HG03342 (cell line): ENCODE measurements around the gene DNAH10.

ENCODE experiments used
- ATAC-seq: cut with Tn5 transposase; IDR thresholded peaks from one replicate; pipeline ENCODE4 v1.9.1; 2021; ENCODE audit warnings: mild to moderate bottlenecking, moderate library complexity; ENCODE audit not compliant: unreplicated experiment

DNAH10 gene

GRCh38 chr12:123960856-123961255 is 198.8 kb downstream of the DNAH10 start:
- ATAC-seq: no peak

GRCh38 chr12:123961585-123962345 is 199.7 kb downstream of the DNAH10 start:
- no peak for ATAC-seq

GRCh38 chr12:123962513-123962912 is 200.4 kb downstream of the DNAH10 start:
- no peak for ATAC-seq

- ATAC-seq: no peak
Observed at GRCh38 chr12:123963821-123964220, 201.7 kb downstream of the DNAH10 start.

GRCh38 chr12:123965382-123965781 is 203.3 kb downstream of the DNAH10 start:
- no peak for ATAC-seq

- ATAC-seq: no peak
Observed at GRCh38 chr12:123966596-123966995, 204.5 kb downstream of the DNAH10 start.

GRCh38 chr12:123967121-123967586 is 205.1 kb downstream of the DNAH10 start:
- no peak for ATAC-seq

- ATAC-seq: no peak
Observed at GRCh38 chr12:123971449-123971769, 209.3 kb downstream of the DNAH10 start.

- no peak for ATAC-seq
Observed at GRCh38 chr12:123971770-123972456, 209.8 kb downstream of the DNAH10 start.

- peak; percentile 76 for ATAC-seq
Observed at GRCh38 chr12:123972457-123973401, 210.6 kb downstream of the DNAH10 start, which contains the start of the genes CCDC92 and ZNF664. Gene CCDC92 (minus strand): TSS chr12:123972831. CDS start chr12:123944305, 28,526 bp downstream. Gene ZNF664 (plus strand): TSS chr12:123973215. CDS start chr12:124012145, 38,930 bp downstream.

- no peak for ATAC-seq
Observed at GRCh38 chr12:123973552-123974341, 211.6 kb downstream of the DNAH10 start.

GRCh38 chr12:123976227-123976826 is 214.2 kb downstream of the DNAH10 start:
- ATAC-seq: no peak

GRCh38 chr12:123979566-123979965 is 217.5 kb downstream of the DNAH10 start:
- ATAC-seq: no peak

- no peak for ATAC-seq
Observed at GRCh38 chr12:123982269-123982668, 220.2 kb downstream of the DNAH10 start.

GRCh38 chr12:123983822-123984485 is 221.9 kb downstream of the DNAH10 start:
- ATAC-seq: no peak

GRCh38 chr12:123984903-123985302 is 222.8 kb downstream of the DNAH10 start:
- no peak for ATAC-seq
